Kidney tubule cell (primary cell): ENCODE results near the gene LRBA.
A peak's percentile ranks its signal among the peaks of the same experiment; 100 is the strongest.

Experiments
- DNase-seq: peaks from one replicate; pipeline ENCODE4 v3.0.0-alpha.2; 2018; ENCODE audit warnings: low spot score

Gene LRBA

DNA sequence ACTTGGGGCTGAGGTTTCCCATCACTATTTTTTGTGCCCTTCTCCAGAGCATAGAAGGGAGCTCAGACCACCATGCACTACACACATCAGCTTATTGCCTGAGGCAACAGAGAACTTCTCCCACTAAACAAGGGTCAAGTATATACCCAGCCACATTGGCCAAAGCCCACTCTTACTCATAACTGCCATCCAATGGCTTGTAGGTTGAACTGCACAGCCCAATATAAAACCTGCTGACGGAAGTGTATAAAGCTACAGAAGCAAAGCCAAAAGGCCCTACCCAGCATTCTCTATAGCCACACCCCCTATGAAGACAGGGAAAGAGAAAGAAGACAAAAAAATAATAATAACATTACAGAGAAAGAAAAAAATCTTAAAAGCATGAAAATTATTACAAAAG, 139.7 kb downstream of the LRBA start:
- peak; percentile 22 for DNase-seq

GRCh38 chr4:150874338-150875226, 140.5 kb downstream of the LRBA start:
- peak; percentile 81 for DNase-seq

GRCh38 chr4:150867148-150867547, 147.9 kb downstream of the LRBA start:
- peak; percentile 84 for DNase-seq

- no peak for DNase-seq
Observed at GRCh38 chr4:150863456-150863855, 151.6 kb downstream of the LRBA start.

- no peak for DNase-seq
Observed at GRCh38 chr4:150862829-150863228, 152.3 kb downstream of the LRBA start.

DNA sequence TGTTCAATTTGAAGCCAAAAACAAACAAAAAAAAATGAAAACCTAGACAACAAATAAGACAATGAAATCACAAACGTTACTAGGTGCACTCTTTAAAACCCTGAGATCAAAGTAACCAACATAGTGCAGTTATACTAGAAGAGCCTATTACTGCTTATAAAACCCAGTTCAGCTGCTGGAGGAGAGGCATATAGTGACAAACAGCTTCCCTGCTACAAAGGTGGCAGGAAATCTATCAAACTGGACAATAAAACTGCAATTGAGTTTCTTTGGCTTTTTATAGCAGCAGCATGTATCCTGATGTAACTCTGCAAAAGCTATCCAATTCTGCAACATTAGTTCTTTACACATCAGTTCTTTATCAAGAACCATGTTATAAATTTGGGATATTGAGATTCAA, 155.6 kb downstream of the LRBA start:
- DNase-seq, result no peak

GRCh38 chr4:150855981-150856510, 159.0 kb downstream of the LRBA start:
- no peak for DNase-seq

DNA sequence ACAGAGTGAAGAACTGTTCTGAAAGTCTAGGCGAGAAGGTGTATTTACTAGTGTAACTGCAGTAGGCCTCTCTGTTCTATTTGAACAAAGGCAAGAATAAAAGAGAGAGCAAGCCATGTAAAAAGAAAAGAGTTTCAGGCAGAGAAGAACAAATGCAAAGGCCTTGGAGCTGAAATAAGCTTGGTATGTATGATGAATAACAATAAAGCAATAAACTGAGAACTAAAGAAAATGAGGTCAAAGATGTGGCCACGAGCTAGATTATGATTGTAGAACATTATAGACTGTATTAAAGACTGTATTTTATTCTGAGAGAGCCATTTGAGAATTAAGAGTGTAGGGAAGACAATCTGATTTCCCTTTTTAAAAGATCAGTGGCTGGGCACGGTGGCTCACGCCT, 160.5 kb downstream of the LRBA start:
- DNase-seq, result no peak

DNA sequence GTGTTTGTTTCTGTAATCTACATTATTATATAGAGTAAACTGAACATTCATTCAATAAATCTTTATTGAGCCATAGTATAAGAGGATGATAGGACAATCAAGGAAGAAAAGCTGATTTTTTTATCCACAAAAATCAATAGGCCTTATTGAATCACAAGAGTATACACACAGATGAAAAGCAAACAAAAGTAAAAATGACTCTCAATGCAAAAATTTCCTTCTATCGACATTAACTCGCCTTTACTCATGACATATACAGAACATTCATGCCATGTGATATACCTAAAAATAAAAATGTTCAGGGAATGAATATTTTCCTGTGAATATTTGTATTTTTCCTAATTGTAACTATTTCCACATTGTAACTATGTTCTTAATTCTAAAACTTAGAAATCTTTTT, 161.2 kb downstream of the LRBA start:
- no peak for DNase-seq

- no peak for DNase-seq
Observed at GRCh38 chr4:150852216-150852615, 162.9 kb downstream of the LRBA start.

- DNase-seq, result peak; percentile 82
Observed at GRCh38 chr4:150849016-150849415, 166.1 kb downstream of the LRBA start.

DNA sequence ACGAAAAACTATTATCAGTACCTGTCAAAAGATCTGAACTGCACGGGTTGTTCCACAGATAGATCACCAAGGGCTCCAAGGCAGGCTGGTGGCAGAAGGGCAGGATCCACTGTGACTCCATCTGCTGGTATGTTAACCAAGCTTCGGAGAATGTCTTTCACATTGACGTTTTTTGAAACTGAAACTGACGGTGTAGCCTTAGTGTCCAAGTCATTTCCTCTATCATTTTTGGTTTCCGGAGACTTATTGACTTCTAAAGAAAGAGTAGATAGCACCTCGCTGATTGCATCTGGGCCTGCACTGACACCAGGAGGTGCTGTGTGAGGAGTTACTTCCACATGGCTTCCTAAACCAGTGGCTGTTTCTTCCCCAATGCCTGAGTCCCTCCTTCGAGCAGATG, 186.9 kb downstream of the LRBA start:
- no peak for DNase-seq

DNA sequence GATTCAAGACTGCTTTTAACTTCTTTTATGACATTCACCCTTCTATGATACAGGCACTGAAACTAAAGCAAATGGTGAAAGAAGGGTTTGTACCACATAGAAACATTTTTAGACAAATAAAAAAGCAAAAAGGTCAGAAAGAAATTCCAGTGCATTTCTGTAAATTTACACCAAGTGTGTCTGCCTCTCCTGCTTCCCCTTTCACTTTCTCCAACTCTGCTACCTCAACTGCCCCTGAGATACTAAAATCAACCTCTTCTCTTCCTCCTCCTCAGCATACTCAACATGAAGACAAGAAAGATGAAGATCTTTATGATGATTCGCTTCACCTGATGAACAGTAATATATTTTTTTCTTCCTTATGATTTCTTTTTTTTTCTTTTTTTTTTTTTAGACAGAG, 187.9 kb downstream of the LRBA start:
- DNase-seq, result no peak

DNA sequence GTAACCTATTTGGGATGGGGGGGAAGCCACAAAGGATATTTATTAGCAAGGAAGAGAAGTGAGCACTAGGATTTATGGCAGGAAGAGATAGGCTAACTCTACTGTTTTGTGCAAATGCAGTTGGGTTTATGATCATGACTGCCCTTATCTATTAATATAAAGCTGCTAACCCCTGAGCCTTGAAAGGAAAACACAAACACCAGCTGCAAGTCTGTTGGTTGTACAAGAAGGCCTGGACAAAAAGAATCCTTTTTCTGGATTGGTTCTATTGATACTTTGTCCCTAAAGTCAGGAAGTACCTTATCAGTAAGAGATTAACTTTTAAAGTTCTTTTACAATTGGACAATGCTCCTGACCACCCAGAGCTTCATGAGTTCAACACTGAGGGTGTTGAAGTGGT, 188.8 kb downstream of the LRBA start:
- no peak for DNase-seq

DNA sequence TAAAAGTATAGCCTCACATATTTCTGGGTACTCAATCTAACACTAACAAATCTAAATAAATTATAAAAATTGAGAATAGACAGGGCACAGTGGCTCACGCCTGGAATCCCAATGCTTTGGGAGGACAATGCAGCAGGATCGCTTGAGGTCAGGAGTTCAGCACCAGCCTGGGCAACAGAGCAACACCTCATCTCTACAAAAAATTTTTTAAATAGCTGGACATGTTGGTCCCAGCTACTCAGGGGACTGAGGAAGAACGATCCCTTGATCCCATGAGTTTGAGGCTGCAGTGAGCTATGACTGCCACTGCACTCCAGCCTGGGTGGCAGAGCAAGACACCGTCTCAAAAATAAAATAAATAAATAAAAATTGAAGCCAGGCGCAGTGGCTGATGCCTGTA, 192.7 kb downstream of the LRBA start:
- no peak for DNase-seq

DNA sequence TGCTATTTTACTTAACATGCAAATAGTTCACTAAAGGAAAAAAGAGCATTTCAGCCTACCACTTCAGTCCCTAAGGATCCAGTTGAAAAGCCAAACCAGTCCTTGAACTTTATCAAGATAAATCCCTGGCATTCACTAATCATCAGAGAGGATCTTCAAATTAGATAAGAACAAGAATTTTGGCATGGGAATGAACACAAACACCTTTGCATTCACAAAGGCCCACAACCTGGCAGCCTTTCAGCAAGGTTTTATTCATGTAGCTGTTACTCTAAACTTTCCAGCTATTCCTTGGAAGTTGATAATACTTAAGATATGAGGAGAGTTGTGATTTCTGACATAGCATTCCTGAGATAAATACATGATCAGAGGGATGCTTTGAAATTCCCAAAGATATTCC, 193.4 kb downstream of the LRBA start:
- DNase-seq, result no peak

DNA sequence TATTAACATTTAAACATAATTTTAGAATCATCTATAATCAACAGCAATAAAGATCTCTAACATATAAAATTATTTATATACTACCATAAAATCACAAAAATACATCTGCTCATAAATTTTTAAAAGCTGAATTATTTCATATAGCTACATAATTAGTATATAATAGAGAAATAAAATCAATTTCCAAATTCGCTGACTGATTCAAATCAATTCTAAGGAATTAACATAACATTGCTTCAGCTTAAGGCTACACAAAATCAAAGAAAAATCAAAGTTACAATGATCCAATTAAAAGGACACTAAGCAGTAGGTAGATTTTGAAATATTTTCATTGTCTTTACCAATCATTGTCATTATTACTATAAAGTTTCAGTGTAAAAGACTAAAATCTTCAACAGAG, 194.7 kb downstream of the LRBA start:
- DNase-seq, result no peak

DNA sequence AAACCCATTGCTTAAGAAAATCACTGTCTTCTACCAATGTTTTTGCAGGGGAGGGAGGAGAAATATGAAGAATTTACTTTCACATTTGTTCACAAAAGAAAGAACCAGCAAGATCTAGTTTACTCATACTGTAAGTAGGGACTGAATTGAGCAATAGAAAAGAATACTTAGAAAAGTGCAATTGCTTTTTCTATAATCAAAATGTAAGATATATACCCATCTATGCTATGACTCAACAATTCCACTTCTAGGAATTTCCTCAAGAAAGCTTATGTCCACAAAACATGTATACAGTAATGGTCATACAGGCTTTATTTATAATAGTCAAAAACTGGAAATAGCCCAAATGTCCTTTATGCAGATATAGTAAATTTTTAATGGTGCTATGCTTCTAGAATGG, 196.4 kb downstream of the LRBA start:
- no peak for DNase-seq

GRCh38 chr4:150817804-150818528, 197.1 kb downstream of the LRBA start:
- DNase-seq, result no peak

DNA sequence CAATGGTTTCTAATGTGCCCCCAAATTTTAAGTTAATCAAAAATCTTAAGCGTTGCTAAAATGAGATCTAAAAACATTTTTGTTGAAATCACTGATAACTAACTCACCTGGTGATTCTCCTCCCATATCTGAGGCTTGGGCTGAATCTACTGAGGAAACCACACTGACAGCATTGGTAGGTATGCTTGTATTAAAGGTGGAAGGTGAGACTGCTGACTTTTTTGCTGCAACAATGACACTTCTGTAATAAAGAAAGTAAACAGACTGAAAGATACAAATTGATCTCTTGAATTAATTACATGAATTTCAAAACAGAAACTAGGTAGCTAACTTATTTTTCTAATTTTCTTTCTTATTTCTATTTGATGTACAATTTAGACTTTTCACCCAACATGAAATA, 198.1 kb downstream of the LRBA start:
- no peak for DNase-seq

DNA sequence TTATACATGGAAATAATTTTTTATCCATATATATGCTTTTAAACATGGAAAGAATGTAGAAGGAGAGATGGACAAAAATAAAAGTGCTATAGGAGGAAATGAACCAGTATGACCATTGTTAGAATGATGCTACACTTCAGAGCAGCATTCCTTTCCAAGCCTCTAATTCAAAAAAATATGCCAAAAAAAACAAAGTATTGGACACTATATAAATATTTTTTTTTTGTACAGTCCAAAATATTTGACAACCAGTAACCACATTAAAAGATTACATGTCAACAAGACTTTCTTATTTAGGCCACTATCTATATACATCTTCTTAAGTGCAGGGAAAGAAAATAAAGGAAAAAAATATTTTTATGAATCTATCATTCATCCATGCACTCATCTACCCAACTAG, 198.6 kb downstream of the LRBA start:
- DNase-seq, result no peak

GRCh38 chr4:150814873-150815272, 200.2 kb downstream of the LRBA start:
- no peak for DNase-seq
